Keratinocyte (primary cell): ENCODE measurements around the gene HOXC11. TPM values are rescaled to one million over a fixed set of nuclear protein-coding genes. Genes with fewer than 3 reads are reported as not detected.

ENCODE experiments used
- DNase-seq: peaks from one replicate; pipeline ENCODE4 v3.0.0-alpha.2; 2011; ENCODE audit warnings: low read depth, missing footprints, low spot score
- FAIRE-seq: peaks from 2 replicates; lab custom pipeline; 2011; peaks lifted over from hg19 to GRCh38; lab: Jason Lieb, UNC
- H2AFZ ChIP-seq: 2 replicates; pipeline ENCODE4 v1.6.0; 2012; ENCODE audit warnings: low read length, control low read depth, inconsistent platforms; ENCODE audit not compliant: control insufficient read depth
- H3K27ac ChIP-seq: 2 replicates; pipeline ENCODE4 v1.5.1; 2011; ENCODE audit warnings: low read length; ENCODE audit not compliant: control insufficient read depth, insufficient read depth
- H3K27me3 ChIP-seq: 3 replicates; pipeline ENCODE4 v1.6.0; 2011; ENCODE audit warnings: low read length; ENCODE audit not compliant: control insufficient read depth, insufficient read depth; ENCODE audit errors: extremely low read depth
- H3K36me3 ChIP-seq, 2 experiments: 2 replicates in 1 of 2; 3 replicates in 1 of 2; pipeline ENCODE4 v1.5.1; 2011; ENCODE audit warnings: low read length in 2 of 2, mild to moderate bottlenecking in 1 of 2; ENCODE audit not compliant: control insufficient read depth in 2 of 2, insufficient read depth in 2 of 2; ENCODE audit errors: extremely low read depth in 1 of 2
- H3K4me1 ChIP-seq: 3 replicates; pipeline ENCODE4 v1.5.1; 2011; ENCODE audit warnings: low read length; ENCODE audit not compliant: control insufficient read depth, insufficient read depth; ENCODE audit errors: extremely low read depth
- H3K4me2 ChIP-seq: 3 replicates; pipeline ENCODE4 v1.6.0; 2011; ENCODE audit warnings: low read depth, low read length; ENCODE audit not compliant: control insufficient read depth, insufficient read depth; ENCODE audit errors: extremely low read depth
- H3K4me3 ChIP-seq, 3 experiments: fragments of 200-600 bp in 1 of 3; sonication (generic) in 1 of 3; 2 replicates in 2 of 3; 3 replicates in 1 of 3; pipeline ENCODE4 v1.5.1; 2011 to 2016; ENCODE audit warnings: low read length in 3 of 3, mild to moderate bottlenecking in 3 of 3, control low read depth in 2 of 3, inconsistent platforms in 1 of 3, low read depth in 1 of 3, mixed read lengths in 1 of 3, mixed run types in 1 of 3, moderate library complexity in 1 of 3; ENCODE audit not compliant: control insufficient read depth in 2 of 3, insufficient read depth in 2 of 3; ENCODE audit errors: extremely low read depth in 1 of 3
- H3K79me2 ChIP-seq: 2 replicates; pipeline ENCODE4 v1.6.0; 2012; ENCODE audit warnings: low read length; ENCODE audit not compliant: control insufficient read depth, insufficient read depth
- H3K9ac ChIP-seq: 3 replicates; pipeline ENCODE4 v1.6.0; 2011; ENCODE audit warnings: low read length; ENCODE audit not compliant: control insufficient read depth, insufficient read depth; ENCODE audit errors: extremely low read depth
- H3K9me1 ChIP-seq: 3 replicates; pipeline ENCODE4 v1.6.0; 2011; ENCODE audit warnings: low read length; ENCODE audit not compliant: control insufficient read depth, insufficient read depth; ENCODE audit errors: extremely low read depth
- H3K9me3 ChIP-seq: 2 replicates; pipeline ENCODE4 v1.5.1; 2012; ENCODE audit warnings: low read depth, low read length; ENCODE audit not compliant: control insufficient read depth
- H4K20me1 ChIP-seq: 3 replicates; pipeline ENCODE4 v1.6.0; 2011; ENCODE audit warnings: low read length; ENCODE audit not compliant: control insufficient read depth, insufficient read depth; ENCODE audit errors: extremely low read depth
- EZH2 ChIP-seq: IDR thresholded peaks from one replicate; pipeline ENCODE4 v1.6.1; 2012; ENCODE audit warnings: inconsistent platforms, mild to moderate bottlenecking, low read length, moderate library complexity
- dilution Hi-C: fragments of 300-500 bp; cut with MboI; formaldehyde crosslinking; loops from one replicate; pipeline ENCODE4 v1.7.0; 2020; ENCODE audit warnings: low sequenced_read_pairs; ENCODE audit not compliant: extremely low pct_ligation_motif_present
- polyA plus RNA-seq, 5 experiments: library from polyadenylated mRNA; depleted of rRNA in 3 of 5; stranded (reverse) in 3 of 5; stranded (forward) in 1 of 5; unstranded in 1 of 5; fragments of >200 nt; gene quantifications; 1 replicate in 1 of 5; 2 replicates in 3 of 5; 3 replicates in 1 of 5; pipeline versions ENCODE4 v1.2.1 to v1.2.3, GENCODE V29; 2011 to 2012; ENCODE audit warnings: missing spikeins in 2 of 5, low read depth in 1 of 5, low replicate concordance in 1 of 5
- TF ChIP-seq, protein P1 (sequence below), 3 experiments: IDR thresholded peaks in 1 of 3; conservative IDR thresholded peaks in 1 of 3; optimal IDR thresholded peaks in 1 of 3; 2 replicates in 2 of 3; 3 replicates in 1 of 3; pipeline versions ENCODE3 to v1.5.1; 2011; ENCODE audit warnings: low read length in 3 of 3, mild to moderate bottlenecking in 3 of 3, moderate library complexity in 2 of 3, control low read depth in 1 of 3, inconsistent platforms in 1 of 3; ENCODE audit not compliant: insufficient read depth in 2 of 3; ENCODE audit errors: extremely low read depth in 1 of 3

The HOXC11 gene
- polyA plus RNA-seq, 1 donor (not counting 4 experiments of a cell fraction or from before 2014, with no cell fraction given) = 1.6 TPM

DNA sequence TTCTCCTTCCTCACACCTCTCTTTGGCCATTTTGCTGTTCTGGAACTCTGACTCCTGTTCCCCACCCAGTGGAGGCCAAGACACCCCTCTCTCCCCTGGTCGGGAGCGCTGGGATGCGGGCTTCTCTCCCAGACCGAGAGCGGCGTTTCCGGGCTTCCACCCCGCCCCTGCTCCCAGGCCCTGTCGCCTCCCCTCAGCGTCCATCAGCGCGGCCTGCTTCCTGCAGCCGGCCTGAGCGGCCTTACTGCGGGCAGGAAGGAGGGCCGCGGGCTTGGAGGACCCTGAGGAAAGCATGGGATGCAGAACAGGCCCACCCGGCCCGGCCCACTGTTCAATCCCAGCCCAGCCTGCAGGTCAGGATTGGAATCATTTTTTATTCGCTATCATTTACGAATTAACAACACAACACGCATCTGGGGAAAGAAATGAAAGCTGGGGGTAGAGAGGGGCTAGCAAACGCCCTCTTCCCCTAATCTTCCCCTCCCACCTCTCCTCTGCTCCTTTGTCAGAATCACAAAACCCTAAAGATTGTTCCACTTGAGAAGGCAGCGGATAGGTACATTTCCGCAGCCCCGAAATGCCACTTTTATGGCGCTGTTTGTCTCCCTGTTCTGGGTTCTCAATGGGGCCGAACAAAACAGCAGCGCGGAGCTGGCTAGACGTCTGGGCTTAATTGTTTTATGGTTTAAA is 32.1 kb downstream of the HOXC11 start:
- Histone ChIP-seq H3K27me3 (no peaks in the 10 kb centered on the region), H3K9me1 (no peaks in the 10 kb centered on the region), H3K27ac (no peak overlapping the region), H3K36me3 (peaks cover 2 to 6% of the 10 kb centered on the region in 2 experiments), H3K79me2 (peaks cover 48% of the 10 kb centered on the region), H3K4me3 (no peak overlapping the region), H4K20me1 (no peaks in the 10 kb centered on the region), H3K4me2 (no peak overlapping the region), H2AFZ (no peak overlapping the region), H3K9ac (no peak overlapping the region), H3K9me3 (no peaks in the 10 kb centered on the region), H3K4me1 (peaks cover 20% of the 10 kb centered on the region)
- TF ChIP-seq EZH2 = no peak
- TF ChIP-seq, protein P1, sequence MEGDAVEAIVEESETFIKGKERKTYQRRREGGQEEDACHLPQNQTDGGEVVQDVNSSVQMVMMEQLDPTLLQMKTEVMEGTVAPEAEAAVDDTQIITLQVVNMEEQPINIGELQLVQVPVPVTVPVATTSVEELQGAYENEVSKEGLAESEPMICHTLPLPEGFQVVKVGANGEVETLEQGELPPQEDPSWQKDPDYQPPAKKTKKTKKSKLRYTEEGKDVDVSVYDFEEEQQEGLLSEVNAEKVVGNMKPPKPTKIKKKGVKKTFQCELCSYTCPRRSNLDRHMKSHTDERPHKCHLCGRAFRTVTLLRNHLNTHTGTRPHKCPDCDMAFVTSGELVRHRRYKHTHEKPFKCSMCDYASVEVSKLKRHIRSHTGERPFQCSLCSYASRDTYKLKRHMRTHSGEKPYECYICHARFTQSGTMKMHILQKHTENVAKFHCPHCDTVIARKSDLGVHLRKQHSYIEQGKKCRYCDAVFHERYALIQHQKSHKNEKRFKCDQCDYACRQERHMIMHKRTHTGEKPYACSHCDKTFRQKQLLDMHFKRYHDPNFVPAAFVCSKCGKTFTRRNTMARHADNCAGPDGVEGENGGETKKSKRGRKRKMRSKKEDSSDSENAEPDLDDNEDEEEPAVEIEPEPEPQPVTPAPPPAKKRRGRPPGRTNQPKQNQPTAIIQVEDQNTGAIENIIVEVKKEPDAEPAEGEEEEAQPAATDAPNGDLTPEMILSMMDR (optimal IDR thresholded peaks at IDR 0.05 in 1 of 3, IDR thresholded peaks at IDR 0.05 in 1 of 3, conservative IDR thresholded peaks at IDR 0.05 in 1 of 3; ENCODE audit: extremely low read depth in 1 of 3, insufficient read depth in 2 of 3, low read length in 3 of 3) = no peak
- dilution Hi-C loops = no loop called here
- FAIRE-seq = no peak
- no peak for DNase-seq

DNA sequence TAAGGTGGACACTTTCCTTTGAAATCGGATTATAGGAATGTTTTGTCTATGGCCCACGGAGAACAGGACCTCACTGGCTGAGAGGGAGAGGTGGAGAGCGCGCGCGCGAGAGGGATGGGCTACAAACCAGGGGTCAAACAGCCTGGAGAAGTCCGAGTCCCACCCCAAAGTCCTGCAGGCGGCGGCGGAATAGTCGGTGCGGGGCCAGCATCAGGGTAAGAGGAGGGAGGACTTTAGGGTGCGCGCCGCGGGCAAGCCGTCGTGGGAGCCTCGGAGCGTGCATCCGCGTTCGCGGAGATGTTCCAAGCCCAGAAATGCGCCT is 32.6 kb downstream of the HOXC11 start:
- Histone ChIP-seq H3K27me3 (no peaks in the 10 kb centered on the region), H3K4me2 (no peak overlapping the region)
- dilution Hi-C loops = no loop called here

More for the DNA sequence above, 32.6 kb downstream of the HOXC11 start:
- no peak for DNase-seq
- Histone ChIP-seq H3K4me3 (no peak overlapping the region), H2AFZ (no peak overlapping the region), H3K36me3 (peaks cover 2 to 6% of the 10 kb centered on the region in 2 experiments), H3K27ac (no peak overlapping the region), H3K4me1 (peaks cover 20% of the 10 kb centered on the region), H3K9me3 (no peaks in the 10 kb centered on the region), H3K9ac (no peak overlapping the region), H4K20me1 (no peaks in the 10 kb centered on the region), H3K79me2 (peaks cover 44% of the 10 kb centered on the region), H3K9me1 (no peaks in the 10 kb centered on the region)
- TF ChIP-seq, protein P1 (optimal IDR thresholded peaks at IDR 0.05 in 1 of 3, IDR thresholded peaks at IDR 0.05 in 1 of 3, conservative IDR thresholded peaks at IDR 0.05 in 1 of 3; ENCODE audit: extremely low read depth in 1 of 3, insufficient read depth in 2 of 3, low read length in 3 of 3) = no peak
- no peak for TF ChIP-seq EZH2
- FAIRE-seq = no peak
